ENCODE results near the gene GDF10. TPM values are rescaled to one million over a fixed set of nuclear protein-coding genes. Genes with fewer than 3 reads are reported as not detected.

The GDF10 gene
- total RNA-seq, 2 donors from 2014 or later: 0.63 to 1.9 TPM

DNA sequence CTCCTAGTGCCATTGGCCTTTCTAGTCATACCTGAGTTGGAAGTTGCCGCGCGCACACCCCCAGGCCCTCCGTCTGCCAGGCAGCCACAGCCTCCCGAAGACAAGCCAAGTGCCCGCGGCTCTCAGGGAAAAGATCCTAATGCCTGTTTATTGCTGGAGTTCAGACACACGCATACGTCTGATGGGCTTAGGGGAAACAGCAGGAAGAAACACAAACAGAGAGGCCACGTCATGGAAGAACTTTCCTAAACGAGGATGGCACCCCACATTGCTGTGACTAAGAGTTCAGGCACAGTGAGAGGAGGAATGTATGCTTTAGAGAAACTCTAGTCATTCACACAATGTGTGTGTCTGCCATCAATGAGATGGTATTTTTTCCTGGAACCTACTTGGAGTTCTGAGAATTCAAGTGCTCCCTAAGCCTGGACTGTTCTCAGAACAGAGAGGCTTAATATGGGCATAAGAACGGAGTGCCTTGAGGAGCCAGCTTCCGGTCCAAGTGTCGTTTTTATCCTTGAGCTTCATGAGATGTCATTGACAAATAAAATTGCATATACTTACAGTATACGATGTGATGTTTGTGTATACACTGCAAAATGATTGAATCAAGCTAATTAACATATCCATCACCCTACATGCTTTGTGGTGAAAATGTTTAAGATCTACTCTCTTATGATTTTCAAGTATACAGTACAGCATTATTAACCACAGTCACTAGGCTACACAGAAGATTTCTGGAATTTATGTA is 36.6 kb downstream of the GDF10 start:
- TF ChIP-seq, protein P1, sequence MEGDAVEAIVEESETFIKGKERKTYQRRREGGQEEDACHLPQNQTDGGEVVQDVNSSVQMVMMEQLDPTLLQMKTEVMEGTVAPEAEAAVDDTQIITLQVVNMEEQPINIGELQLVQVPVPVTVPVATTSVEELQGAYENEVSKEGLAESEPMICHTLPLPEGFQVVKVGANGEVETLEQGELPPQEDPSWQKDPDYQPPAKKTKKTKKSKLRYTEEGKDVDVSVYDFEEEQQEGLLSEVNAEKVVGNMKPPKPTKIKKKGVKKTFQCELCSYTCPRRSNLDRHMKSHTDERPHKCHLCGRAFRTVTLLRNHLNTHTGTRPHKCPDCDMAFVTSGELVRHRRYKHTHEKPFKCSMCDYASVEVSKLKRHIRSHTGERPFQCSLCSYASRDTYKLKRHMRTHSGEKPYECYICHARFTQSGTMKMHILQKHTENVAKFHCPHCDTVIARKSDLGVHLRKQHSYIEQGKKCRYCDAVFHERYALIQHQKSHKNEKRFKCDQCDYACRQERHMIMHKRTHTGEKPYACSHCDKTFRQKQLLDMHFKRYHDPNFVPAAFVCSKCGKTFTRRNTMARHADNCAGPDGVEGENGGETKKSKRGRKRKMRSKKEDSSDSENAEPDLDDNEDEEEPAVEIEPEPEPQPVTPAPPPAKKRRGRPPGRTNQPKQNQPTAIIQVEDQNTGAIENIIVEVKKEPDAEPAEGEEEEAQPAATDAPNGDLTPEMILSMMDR (IDR thresholded peaks at IDR 0.05): no peak
- no peaks in the 10 kb centered on the region for H3K9me3 ChIP-seq
- no peaks in the 10 kb centered on the region for H3K4me1 ChIP-seq
- no peak overlapping the region for H3K4me3 ChIP-seq
- H3K36me3 ChIP-seq: no peaks in the 10 kb centered on the region
- DNase-seq (ENCODE audit: low spot score): no peak
- H3K27ac ChIP-seq: no peak overlapping the region
- H3K27me3 ChIP-seq: no peaks in the 10 kb centered on the region

GRCh38 chr10:47337310-47337709 is 37.3 kb downstream of the GDF10 start:
- H3K27ac ChIP-seq: no peak overlapping the region
- no peaks in the 10 kb centered on the region for H3K4me1 ChIP-seq
- no peaks in the 10 kb centered on the region for H3K9me3 ChIP-seq
- no peak overlapping the region for H3K4me3 ChIP-seq
- no peaks in the 10 kb centered on the region for H3K27me3 ChIP-seq
- TF ChIP-seq, protein P1 (IDR thresholded peaks at IDR 0.05): no peak
- no peak for DNase-seq (ENCODE audit: low spot score)
- no peaks in the 10 kb centered on the region for H3K36me3 ChIP-seq

DNA sequence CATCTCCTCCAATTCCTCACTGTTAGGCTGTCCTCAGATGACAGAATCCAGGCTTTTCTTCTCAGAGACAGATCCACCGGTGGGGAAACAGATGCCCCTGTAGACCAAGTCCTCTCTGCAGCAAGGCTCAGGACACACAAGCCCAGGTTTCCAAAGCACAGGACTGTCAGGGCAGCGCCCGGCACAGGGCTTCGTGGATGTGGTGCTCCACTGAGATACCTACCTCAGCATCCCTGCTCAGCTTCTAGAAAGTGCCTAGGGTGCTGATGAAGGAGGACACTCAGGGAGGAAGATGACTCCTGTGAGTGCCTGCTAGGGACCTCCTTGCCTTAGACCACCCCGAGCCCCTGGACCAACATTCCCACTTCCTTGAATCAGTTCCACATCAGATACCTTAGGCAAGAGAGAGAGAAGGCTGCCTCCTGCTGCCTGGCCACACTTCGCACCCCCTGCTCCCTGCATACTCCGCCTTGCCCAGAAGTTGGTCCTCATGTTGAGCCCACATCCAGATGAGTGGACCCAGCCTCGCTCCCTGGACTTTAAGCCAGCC is 39.3 kb downstream of the GDF10 start:
- Histone ChIP-seq H3K4me3 (no peak overlapping the region), H3K9me3 (no peaks in the 10 kb centered on the region), H3K27ac (no peak overlapping the region), H3K36me3 (no peaks in the 10 kb centered on the region), H3K27me3 (no peaks in the 10 kb centered on the region), H3K4me1 (no peaks in the 10 kb centered on the region)
- no peak for DNase-seq (ENCODE audit: low spot score)
- TF ChIP-seq, protein P1 (IDR thresholded peaks at IDR 0.05): no peak

DNA sequence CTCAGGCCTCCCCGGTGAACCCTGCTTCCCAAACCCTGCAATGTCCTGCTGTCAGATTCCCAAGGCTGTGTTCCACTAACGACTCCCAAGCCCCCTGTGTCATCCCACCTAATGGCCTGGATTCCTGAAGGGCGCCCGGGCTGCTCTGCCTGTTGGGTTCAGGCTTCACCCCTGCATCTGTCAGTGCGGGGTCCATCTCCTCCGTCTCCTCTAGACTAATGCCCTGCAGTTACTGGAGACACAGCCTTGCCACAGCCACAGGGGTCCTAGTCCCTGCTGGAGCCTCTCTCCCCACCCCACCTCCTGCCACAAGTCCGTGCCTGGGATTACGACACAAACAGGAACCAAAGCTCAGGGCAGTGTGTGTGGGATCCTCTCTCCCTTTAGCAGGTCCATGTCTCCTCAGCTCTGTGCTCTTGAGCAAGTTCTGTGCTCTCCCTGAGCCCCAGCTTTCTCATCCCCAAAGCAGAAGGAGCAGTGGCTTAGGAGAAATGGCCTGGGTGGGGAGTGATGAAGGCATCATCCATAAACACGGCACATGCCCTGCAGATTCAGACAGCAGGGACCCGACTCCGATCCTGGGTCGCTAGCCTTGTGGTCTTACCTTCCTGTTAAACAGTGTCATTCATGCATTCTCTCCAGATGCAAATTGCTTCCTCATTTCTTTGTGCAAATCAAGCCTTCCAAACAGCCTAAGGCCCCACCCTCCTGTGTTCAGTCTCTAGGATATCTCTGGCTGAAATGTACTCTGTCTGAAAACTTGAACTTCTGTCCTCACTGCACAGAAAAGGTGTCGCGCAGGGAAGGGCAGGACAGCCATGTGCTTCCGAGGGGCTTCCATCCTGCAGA is 40.0 kb downstream of the GDF10 start:
- Histone ChIP-seq H3K9me3 (no peaks in the 10 kb centered on the region), H3K27me3 (no peaks in the 10 kb centered on the region), H3K4me1 (no peaks in the 10 kb centered on the region), H3K27ac (no peak overlapping the region), H3K4me3 (no peak overlapping the region), H3K36me3 (no peaks in the 10 kb centered on the region)
- DNase-seq (ENCODE audit: low spot score): no peak
- TF ChIP-seq, protein P1 (IDR thresholded peaks at IDR 0.05): no peak

DNA sequence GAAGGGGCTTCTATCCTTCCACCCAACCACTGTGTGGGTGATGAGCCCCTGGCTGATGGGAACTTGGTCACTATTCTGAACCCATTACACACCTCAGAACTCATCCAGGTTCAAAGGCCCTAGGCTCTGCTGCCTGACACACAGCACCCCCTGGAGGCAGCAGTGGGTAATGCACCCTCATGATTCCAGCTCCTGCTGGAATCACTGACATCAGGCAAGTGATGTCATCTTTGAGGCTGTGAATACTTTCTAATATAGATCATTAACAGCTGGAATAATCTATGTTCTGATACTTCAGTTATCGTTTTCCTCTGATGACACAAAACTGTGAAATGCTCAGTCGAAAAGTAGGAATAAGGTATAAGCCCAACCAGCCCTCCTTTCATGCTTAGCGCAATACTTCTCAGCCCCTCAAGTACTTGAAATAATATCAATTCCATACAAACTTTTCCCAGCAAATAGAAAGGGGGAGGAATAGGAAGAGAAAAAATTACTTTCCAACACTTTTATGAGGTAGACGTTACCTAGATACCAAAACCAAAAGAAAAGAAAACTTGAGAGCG is 40.7 kb downstream of the GDF10 start:
- Histone ChIP-seq H3K9me3 (no peaks in the 10 kb centered on the region), H3K4me1 (no peaks in the 10 kb centered on the region), H3K27me3 (no peaks in the 10 kb centered on the region), H3K36me3 (no peaks in the 10 kb centered on the region), H3K27ac (no peak overlapping the region), H3K4me3 (no peak overlapping the region)
- TF ChIP-seq, protein P1 (IDR thresholded peaks at IDR 0.05): peak; percentile 94 to 95
- DNase-seq (ENCODE audit: low spot score): peak; percentile 70

Data from right atrium auricular region (tissue), 2 donors.